Activated CD8-positive, alpha-beta memory T cell treated with anti-CD3 and anti-CD28 coated beads for 48 hours (primary cell): ENCODE data around the gene MYH10.

ENCODE experiments used
- DNase-seq, 3 experiments: peaks; one replicate each; pipeline ENCODE4 v3.0.0-alpha.2; 2020; ENCODE audit warnings: low read depth in 2 of 3, low spot score in 2 of 3

Gene MYH10

DNA sequence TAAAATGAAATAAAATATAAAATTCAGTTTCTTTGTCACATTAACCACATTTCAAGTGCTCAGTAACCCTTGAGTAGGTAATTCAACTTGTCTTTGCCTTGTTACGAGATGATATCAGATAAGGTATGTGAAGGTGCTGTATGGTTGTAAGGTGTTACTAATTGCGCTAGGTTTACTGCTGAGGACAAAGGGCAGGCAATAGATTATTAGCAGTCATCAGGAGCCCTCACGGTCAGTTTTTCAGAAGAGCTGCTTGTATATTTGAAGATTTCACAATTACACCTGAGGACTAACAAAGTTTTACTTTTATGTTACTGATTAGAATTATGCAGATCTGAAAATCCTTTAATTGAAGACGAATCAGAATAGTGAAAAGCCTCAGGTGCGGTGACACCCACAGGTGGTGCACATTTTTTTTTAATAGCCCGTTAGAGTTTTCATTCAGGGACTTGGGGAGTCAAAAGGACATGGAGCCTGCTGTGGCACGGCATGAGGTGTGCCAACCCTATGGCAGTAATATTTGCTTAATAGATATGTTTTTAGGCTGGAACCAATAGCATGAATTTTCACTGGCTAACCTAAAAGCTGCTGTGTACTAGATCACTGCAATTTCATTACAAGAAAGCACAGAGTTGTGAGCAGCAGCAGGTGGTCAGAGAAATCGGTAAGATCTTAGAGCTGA is 178.5 kb downstream of the MYH10 start:
- no peak for DNase-seq

DNA sequence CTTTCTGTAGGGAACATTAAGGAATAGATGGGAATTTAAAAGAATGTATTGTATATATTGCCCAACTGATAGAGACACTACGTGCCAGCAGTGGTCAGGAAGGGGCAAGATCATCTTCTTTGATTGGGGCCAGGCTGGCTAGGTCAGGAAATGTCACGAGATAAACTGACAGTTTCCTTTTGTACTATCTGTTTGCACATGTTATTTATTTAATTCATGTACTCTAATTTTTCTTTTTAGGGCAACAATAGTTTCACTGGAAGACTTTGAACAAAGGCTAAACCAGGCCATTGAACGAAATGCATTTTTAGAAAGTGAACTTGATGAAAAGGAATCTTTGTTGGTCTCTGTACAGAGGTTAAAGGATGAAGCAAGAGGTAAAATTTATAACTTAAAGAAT is 182.2 kb downstream of the MYH10 start:
- no peak for DNase-seq

DNA sequence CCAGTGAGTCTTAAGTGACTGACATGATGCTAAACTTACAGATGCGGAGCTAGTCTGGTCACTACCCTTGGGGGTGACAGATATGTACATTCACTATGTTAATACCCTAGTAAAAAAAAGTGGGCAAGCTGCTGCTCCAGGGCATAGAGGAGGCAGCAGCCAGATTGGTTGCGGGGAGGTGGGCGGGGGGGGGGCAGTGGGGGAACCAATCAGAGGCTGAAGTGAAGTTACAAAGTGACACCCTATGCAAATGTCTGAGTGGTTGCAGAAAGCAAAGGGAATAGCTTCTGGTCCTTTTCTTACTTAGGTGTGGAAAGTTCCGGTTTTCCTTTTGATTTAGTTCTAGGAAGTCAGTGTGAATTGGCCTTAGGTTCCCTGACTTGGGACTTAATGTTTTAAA is 182.7 kb downstream of the MYH10 start:
- no peak for DNase-seq

DNA sequence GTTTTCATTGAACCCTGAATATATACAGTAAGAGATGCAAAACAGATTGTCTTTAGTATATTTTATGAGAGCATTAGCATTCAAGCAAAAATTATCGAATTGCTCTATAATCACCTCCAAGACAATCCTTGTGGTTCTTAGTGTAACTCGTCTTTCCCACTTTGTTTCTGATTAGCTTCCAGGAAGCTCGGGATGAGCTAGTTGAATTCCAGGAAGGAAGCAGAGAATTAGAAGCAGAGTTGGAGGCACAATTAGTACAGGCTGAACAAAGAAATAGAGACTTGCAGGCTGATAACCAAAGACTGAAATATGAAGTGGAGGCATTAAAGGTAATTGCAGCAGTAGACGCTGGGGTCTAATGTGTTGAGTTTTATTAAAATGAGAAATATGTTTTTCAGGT is 185.0 kb downstream of the MYH10 start:
- DNase-seq, result no peak

DNA sequence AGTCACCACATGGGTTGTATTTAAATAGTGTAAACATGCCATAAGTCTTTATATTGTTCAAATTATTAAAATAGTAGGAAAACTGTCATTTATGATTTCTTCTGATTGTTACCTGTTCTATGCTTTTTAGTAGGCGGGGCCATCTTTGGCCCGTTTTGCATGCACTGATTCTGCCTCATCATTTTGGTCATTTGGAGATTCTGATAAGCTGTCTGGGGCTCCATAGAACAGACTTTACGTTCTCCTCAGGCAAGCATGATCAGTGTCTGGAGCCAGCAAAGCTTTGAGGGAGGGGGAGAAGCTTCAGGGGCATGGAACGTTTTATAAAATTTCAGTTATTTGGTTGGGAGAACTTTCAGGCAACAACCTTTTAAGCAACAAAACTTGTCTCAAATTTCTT is 186.0 kb downstream of the MYH10 start:
- no peak for DNase-seq

DNA sequence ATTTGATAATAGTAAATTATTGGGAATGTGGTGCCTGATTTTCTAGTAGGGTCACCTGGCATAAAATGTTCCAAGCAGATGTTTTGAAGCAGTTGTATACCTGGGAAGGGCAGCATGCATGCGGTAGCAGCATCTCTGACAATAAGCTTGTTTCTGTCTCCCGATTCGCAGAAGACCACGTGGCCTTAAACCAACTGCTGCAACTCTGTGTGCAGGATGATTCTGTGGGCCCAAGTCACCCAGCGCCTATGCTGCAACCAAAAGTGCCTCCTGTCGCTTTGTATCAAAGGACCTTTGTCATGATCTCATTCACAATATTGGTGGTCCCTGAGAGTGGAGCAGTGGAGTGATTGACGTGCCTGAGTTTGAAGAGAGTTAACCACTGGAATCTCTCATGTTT is 186.8 kb downstream of the MYH10 start:
- no peak for DNase-seq

DNA sequence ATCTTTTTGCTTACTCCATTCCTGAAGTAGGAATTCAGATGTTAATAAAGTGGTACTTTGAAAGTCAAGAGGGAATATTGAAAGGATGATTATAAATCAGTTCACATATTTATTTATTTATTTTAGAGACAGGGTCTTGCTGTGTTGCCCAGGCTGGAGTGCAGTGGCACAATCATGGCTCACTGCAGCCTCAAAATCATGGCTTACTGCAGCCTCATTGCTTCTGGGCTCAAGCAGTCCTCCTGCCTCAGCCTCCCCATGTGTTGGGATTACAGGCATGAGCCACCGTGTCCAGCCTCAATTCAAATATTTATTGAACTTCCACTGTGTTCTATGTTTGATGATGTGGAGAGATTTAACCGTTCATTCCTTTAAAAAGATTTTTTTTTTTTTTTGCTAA is 188.2 kb downstream of the MYH10 start:
- DNase-seq, result no peak

DNA sequence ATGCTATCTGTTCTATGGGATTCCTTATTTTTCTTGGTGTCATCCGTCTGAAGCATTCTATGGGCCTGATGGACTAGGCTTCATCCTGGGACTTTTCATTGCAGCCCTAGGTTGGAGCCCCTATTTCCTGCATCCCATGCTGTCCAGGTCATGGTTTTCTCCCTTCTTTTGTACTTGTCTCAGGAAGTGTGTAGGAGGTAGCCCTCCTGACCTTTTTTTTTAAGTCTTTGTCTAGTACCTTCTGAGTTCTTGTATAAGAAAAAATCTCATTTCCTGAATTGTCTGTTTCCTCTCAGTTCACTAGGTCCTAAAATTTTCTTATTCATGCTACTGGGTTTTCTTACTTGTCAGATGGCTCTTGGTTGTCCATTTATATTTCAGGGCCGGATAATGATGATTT is 188.8 kb downstream of the MYH10 start:
- no peak for DNase-seq

DNA sequence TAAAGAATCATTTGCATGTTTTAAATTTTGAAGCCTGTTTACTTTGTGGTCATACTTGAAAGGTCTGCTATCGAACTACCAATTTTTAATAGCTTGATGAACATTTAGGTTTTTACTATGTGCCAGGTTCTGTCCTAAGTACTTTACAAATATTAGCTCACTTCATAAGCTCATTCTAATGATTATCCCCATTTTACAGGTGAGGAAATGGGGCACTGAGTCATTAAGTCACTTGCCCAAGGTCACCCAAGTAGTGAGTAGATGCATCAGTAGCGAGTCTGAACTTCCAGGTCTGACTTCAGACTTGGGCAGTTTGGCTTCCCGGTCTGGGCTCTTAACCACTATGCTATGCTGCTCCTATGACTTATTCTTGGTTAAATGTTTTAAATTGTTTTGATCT is 190.8 kb downstream of the MYH10 start:
- DNase-seq, result no peak

DNA sequence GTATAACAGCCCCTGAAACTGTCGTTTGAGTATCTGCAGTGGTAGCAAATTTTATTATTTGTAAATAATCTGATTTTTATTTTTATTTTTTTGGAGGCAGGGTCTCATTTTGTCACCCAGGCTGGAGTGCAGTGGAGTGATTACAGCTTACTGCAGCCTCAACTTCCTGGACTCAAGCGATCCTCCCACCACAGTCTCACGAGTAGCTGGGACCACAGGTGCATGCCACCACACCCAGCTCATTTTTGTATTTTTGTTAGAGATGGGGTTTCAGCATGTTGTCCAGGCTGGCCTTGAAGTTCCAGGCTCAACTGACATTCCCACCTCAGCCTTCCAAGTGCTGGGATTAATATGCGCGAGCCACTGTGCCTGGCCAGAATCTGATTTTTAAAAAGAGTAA is 192.1 kb downstream of the MYH10 start:
- DNase-seq, result no peak

DNA sequence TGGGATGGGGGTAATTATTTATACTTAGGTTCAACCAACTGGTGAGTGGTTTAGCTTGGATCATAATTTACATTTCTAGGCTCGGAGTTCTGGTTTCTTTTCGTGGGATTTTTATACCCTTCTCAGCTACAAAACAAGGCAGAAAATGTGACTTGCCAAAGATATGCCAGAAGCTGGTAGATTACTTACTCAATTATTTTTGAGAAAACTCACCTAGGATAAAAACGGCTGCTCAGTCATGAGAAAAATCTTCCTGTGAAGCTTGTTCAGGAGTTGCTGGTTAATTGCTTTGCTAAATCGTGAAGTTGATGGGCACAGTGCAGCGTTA is 193.7 kb downstream of the MYH10 start:
- no peak for DNase-seq

DNA sequence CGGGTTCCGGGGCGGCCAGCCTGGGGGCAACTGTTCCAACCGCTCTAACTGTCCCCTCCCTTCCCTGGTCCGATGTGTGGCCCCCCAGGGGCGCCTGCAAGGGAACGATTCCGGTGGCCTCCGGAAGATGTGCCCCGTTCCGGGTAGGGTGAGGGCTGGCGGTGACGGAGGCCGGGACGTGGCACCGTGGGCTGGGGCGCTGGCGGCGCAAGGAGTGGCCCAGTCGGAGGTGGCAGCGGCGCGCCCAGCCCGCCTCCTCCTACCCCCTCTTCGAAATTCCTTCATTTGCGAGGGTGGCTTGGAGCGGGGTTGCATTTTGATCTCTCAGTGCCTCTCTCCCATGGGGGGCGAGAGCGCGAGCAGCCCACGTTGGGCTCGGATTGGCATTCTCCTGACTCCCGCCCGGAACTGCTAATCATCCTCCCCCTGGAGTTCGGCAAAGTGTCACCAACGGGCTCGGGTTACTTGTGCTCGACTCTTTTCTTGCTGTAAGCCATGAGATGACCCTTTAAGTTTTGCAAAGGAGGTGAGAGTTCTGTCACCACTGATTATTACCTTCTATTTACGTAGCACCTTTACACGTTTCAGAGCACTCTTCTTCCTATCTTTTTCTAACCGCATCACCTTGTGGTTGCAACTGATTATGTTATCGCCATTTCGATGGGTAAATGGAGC is 194.2 kb downstream of the MYH10 start:
- peak; percentile 36 to 62 (median 38) for DNase-seq

DNA sequence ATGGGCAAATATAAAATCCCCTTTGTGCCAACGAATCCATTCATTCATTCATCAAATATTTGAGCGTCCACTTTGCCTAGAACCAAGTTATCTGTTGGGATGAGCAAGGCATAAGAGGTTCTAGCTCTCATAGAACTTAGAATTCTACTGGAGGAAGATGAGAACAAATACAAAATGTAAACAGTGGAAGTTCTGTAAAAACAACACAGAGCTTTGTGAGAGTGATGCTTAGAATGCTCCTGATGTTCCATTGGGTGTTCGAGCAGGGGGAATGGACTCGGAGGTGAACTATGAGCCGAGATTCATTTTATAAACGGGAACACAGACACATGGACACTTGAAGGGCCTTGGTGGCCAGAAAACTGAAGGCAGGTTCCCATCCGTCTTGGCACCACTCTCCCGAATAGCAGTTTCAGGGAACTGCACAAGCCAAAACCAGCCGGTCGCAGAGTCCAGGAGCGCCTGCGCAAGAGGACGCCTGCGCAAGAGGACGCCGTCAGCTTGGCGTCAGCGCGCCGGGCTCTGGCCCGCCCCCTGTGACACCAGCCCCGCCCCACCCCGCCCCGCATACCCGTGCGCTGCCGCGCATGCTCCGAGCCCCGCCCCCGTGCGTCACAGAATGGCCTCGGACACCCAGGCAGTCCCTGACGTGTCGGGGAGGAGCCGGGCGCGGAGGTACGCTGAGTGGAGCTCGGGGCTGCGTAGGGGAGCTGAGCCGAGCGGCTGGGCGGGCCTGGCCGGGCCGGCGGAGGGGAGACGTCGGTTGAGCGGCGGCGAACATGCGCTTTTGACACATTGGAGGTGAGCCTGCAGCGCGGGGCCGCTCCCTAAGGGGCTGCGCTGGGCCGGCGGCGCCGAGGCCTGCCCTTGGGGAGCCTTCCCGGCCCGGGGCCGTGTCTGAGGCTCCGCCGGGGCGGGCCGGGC is 195.0 kb downstream of the MYH10 start, which contains the start of gene NDEL1:
Gene NDEL1, plus strand, starts transcription at position 640 of the 924 bp plus-strand sequence. CDS start 8,388 bp downstream, outside the sequence.
- peak; percentile 97 to 98 (median 97) for DNase-seq

DNA sequence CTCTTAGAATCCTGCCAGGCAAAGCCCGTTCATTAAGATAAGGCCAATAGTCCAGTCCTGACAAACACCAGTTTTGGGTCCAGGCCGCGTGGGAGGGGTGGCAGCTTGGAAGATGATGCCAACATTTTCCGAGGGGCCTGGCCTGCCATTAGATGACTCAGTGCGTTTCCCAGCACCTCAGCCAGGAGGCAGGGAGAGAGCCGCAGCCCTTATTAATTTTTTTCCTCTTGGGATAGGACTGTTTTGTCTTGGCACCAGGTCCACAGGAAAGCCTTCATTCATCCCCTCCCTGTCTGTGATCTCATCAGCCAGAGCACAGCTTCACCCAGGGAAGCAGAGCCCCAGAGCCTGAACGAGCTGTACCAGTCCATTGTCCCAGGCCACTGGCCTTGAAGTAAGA is 199.6 kb downstream of the MYH10 start:
- DNase-seq, result no peak

DNA sequence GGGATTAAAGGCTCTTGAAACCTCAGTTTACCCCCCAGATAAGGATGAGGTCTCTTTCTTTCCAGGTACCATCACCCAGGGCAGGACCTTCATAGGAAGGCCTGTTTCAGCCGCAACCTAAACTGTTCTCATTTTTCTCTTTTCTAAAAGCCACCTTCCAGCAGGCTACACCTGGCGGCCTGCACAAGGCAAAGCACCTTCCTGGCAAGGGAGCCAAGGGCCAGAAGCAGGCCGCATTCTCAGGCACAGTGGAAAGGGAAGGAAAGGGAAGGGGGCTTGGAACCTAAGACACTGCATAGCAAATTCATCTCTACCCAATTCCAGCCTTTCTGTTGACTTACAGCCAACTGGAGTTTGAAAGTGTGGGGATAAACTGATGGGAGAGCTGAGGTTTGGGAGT is 203.7 kb downstream of the MYH10 start:
- no peak for DNase-seq

DNA sequence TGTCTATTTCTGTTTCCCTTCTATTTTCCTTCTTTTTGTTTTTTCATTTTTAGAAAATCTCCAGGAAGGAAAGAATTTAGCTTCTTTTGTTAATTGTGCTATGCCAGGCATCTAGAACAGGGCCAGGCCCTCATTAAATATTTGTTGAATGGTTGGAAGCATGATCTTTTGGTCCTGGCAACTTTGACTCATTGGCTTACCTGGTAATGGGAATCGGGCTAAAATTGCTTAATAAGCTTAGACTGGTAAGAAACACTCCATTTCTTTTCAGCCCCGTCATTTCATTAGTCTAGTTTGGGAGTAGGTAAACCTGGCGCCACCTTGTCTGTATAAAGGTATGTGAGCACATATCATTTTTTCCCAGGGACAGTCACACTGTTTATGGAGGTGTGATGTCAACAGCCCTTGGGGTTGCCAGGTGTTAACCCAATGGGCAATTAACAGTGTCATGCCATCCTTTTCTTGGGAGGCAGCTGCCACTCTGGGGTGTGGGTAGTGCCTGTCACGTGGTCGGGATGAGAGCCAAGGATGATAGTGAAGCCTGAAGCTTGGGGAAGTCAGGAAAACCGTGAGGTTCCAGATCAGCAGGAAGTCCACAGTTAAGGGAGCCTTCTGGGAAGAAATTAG is 204.3 kb downstream of the MYH10 start:
- DNase-seq, result no peak
